ENCODE measurements around the gene MACROD2.

Gene MACROD2

GRCh38 chr20:14860410-14860814, 865.1 kb downstream of the MACROD2 start:
- no peak overlapping the region for H3K4me3 ChIP-seq (ENCODE audit: low read depth, low read length)
- DNase-seq (ENCODE audit: low read depth): no peak
- no peak for TF ChIP-seq CTCF (conservative IDR thresholded peaks at IDR 0.05; ENCODE audit: low read depth, low read length)

GRCh38 chr20:14861028-14861699, 865.8 kb downstream of the MACROD2 start:
- H3K4me3 ChIP-seq (ENCODE audit: low read depth, low read length): no peak overlapping the region
- no peak for TF ChIP-seq CTCF (conservative IDR thresholded peaks at IDR 0.05; ENCODE audit: low read depth, low read length)
- no peak for DNase-seq (ENCODE audit: low read depth)

- H3K4me3 ChIP-seq (ENCODE audit: low read depth, low read length): no peak overlapping the region
- no peak for TF ChIP-seq CTCF (conservative IDR thresholded peaks at IDR 0.05; ENCODE audit: low read depth, low read length)
- DNase-seq (ENCODE audit: low read depth): peak; percentile 19
Measured at GRCh38 chr20:14865169-14865568, 869.9 kb downstream of the MACROD2 start.

- TF ChIP-seq CTCF (conservative IDR thresholded peaks at IDR 0.05; ENCODE audit: low read depth, low read length): no peak
- no peak overlapping the region for H3K4me3 ChIP-seq (ENCODE audit: low read depth, low read length)
- peak; percentile 23 for DNase-seq (ENCODE audit: low read depth)
Measured at GRCh38 chr20:14865731-14866130, 870.4 kb downstream of the MACROD2 start.

GRCh38 chr20:14866841-14867514, 871.7 kb downstream of the MACROD2 start:
- no peak for TF ChIP-seq CTCF (conservative IDR thresholded peaks at IDR 0.05; ENCODE audit: low read depth, low read length)
- no peak overlapping the region for H3K4me3 ChIP-seq (ENCODE audit: low read depth, low read length)
- DNase-seq (ENCODE audit: low read depth): no peak

- H3K4me3 ChIP-seq (ENCODE audit: low read depth, low read length): no peak overlapping the region
- DNase-seq (ENCODE audit: low read depth): no peak
- no peak for TF ChIP-seq CTCF (conservative IDR thresholded peaks at IDR 0.05; ENCODE audit: low read depth, low read length)
Measured at GRCh38 chr20:14877301-14878028, 882.1 kb downstream of the MACROD2 start.
